Karpas-422 (cell line): ENCODE data around the gene TYW1. TPM values are rescaled to one million over a fixed set of nuclear protein-coding genes. Genes with fewer than 3 reads are reported as not detected.
"Not testable (repeated sequence)": the region's sequence is repeated elsewhere in the genome, so short reads cannot be mapped to it uniquely, and the experiment has no call there.

Experiments used
- DNase-seq: peaks from one replicate; pipeline ENCODE4 v3.0.0-alpha.2; 2015
- H2AFZ ChIP-seq: fragments of 200-600 bp; sonication (generic); 2 replicates; pipeline ENCODE4 v1.6.1; 2014; ENCODE audit warnings: antibody characterized with exemption, low read length, mixed read lengths
- H3K27ac ChIP-seq: fragments of 200-600 bp; sonication (generic); 2 replicates; pipeline ENCODE4 v1.5.1; 2014; ENCODE audit warnings: mild to moderate bottlenecking, low read length, moderate library complexity
- H3K27me3 ChIP-seq: fragments of 200-600 bp; sonication (generic); 2 replicates; pipeline ENCODE4 v1.6.1; 2014; ENCODE audit warnings: low read length, mixed read lengths
- H3K36me3 ChIP-seq: fragments of 200-600 bp; sonication (generic); 2 replicates; pipeline ENCODE4 v1.6.1; 2014; ENCODE audit warnings: low read length, mixed read lengths; ENCODE audit not compliant: insufficient read depth
- H3K4me1 ChIP-seq: fragments of 200-600 bp; sonication (generic); 2 replicates; pipeline ENCODE4 v1.6.1; 2014; ENCODE audit warnings: mild to moderate bottlenecking, low read length, mixed read lengths
- H3K4me2 ChIP-seq: fragments of 200-600 bp; sonication (generic); 2 replicates; pipeline ENCODE4 v1.6.1; 2014; ENCODE audit warnings: low read length, low read depth, mild to moderate bottlenecking; ENCODE audit not compliant: poor library complexity, severe bottlenecking
- H3K4me3 ChIP-seq: fragments of 200-600 bp; sonication (generic); 2 replicates; pipeline ENCODE4 v1.5.1; 2014; ENCODE audit warnings: mild to moderate bottlenecking, antibody characterized with exemption, low read length, mixed read lengths
- H3K79me2 ChIP-seq: fragments of 200-600 bp; sonication (generic); 2 replicates; pipeline ENCODE4 v1.6.1; 2014; ENCODE audit warnings: mild to moderate bottlenecking, low read length, mixed read lengths
- H3K9ac ChIP-seq: fragments of 200-600 bp; sonication (generic); 2 replicates; pipeline ENCODE4 v1.6.0; 2014; ENCODE audit warnings: low read length
- H3K9me2 ChIP-seq: fragments of 200-600 bp; sonication (generic), shearing (Covaris generic); replicated peaks from 2 replicates; pipeline ENCODE4 v1.6.0; 2014; ENCODE audit warnings: mild to moderate bottlenecking, low read length, moderate library complexity; ENCODE audit not compliant: insufficient read depth
- H3K9me3 ChIP-seq: fragments of 300-700, 200-600 bp; sonication (generic); 2 replicates; pipeline ENCODE4 v1.6.1; 2014; ENCODE audit warnings: low read length, mixed read lengths
- H4K20me1 ChIP-seq: fragments of 200-600 bp; sonication (generic); 2 replicates; pipeline ENCODE4 v1.6.1; 2014; ENCODE audit warnings: mild to moderate bottlenecking, antibody characterized with exemption, low read length, low read depth; ENCODE audit not compliant: insufficient read depth
- total RNA-seq: library from RNA; depleted of rRNA; stranded (reverse); fragments of >200 nt; shearing (Covaris generic); gene quantifications from 2 replicates; pipeline ENCODE4 v1.2.3, GENCODE V29; 2014; ENCODE audit warnings: low replicate concordance

The TYW1 gene
- total RNA-seq, 1 experiment from 2014 or later: 21.5 TPM

DNA sequence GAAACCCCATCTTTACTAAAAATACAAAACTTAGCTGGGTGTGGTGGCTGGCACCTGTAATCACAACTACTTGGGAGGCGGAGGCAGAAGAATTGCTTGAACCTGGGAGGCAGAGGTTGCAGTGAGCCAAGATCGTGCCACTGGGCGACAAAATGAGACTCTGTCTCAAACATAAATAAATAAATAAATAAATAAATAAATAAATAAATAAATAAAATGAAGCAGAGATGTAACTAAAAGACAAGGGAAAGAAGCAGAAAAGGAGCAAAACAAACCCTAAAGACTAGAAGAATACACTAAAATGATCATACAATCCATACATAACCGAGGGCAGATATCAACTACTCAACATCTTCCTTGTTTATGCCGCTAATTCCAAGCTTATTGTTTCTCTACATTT is 209.8 kb downstream of the TYW1 start:
- no peak overlapping the region for H3K9ac ChIP-seq
- no peaks in the 10 kb centered on the region for H3K4me1 ChIP-seq
- DNase-seq: no peak
- H3K9me3 ChIP-seq: no peaks in the 10 kb centered on the region
- no peaks in the 10 kb centered on the region for H3K27me3 ChIP-seq
- no peaks in the 10 kb centered on the region for H3K9me2 ChIP-seq
- H3K4me2 ChIP-seq: no peak overlapping the region
- H4K20me1 ChIP-seq: no peaks in the 10 kb centered on the region
- no peak overlapping the region for H3K4me3 ChIP-seq
- no peaks in the 10 kb centered on the region for H3K79me2 ChIP-seq
- no peak overlapping the region for H3K27ac ChIP-seq
- H3K36me3 ChIP-seq: no peaks in the 10 kb centered on the region
- no peak overlapping the region for H2AFZ ChIP-seq

- not testable (repeated sequence) for H2AFZ ChIP-seq, H3K4me2 ChIP-seq, H3K4me3 ChIP-seq
Measured at GRCh38 chr7:67208656-67209055, 212.0 kb downstream of the TYW1 start.

DNA sequence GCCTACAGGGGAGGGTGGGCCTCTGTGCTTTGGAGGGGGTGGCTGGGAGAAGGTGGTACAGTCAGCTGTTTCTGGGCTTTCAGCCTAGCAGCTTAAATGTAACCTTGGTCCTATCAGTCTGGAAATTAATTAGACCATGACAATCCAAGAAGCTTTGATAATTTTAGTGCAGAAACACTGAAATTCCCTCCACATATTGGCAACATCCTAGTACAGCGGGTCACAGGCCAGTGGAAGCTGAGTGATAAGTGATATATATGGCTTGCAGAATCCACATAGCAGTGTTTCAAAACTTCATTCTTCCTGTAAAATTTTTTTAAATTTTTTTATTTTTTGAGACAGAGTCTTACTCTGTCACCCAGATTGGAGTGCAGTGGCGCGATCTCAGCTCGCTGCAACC is 212.6 kb downstream of the TYW1 start:
- no peak overlapping the region for H3K27ac ChIP-seq
- H3K9me2 ChIP-seq: no peaks in the 10 kb centered on the region
- no peak overlapping the region for H3K9ac ChIP-seq
- no peaks in the 10 kb centered on the region for H4K20me1 ChIP-seq
- H2AFZ ChIP-seq: no peak overlapping the region
- H3K4me1 ChIP-seq: no peaks in the 10 kb centered on the region
- H3K4me3 ChIP-seq: no peak overlapping the region
- H3K4me2 ChIP-seq: no peak overlapping the region
- H3K79me2 ChIP-seq: no peaks in the 10 kb centered on the region
- no peaks in the 10 kb centered on the region for H3K27me3 ChIP-seq
- no peaks in the 10 kb centered on the region for H3K36me3 ChIP-seq
- DNase-seq: no peak
- no peaks in the 10 kb centered on the region for H3K9me3 ChIP-seq

More at GRCh38 chr7:67208656-67209055, 212.0 kb downstream of the TYW1 start:
- not testable (repeated sequence) for H3K4me1 ChIP-seq, DNase-seq, H4K20me1 ChIP-seq, H3K27ac ChIP-seq, H3K9ac ChIP-seq, H3K79me2 ChIP-seq, H3K36me3 ChIP-seq, H3K27me3 ChIP-seq, H3K9me3 ChIP-seq, H3K9me2 ChIP-seq

GRCh38 chr7:67210567-67210966 is 213.9 kb downstream of the TYW1 start:
- Histone ChIP-seq H2AFZ (no peak overlapping the region), H4K20me1 (no peaks in the 10 kb centered on the region), H3K9me3 (no peaks in the 10 kb centered on the region), H3K4me2 (no peak overlapping the region), H3K36me3 (no peaks in the 10 kb centered on the region), H3K79me2 (no peaks in the 10 kb centered on the region), H3K9me2 (no peaks in the 10 kb centered on the region), H3K9ac (no peak overlapping the region), H3K27ac (no peak overlapping the region), H3K4me3 (no peak overlapping the region), H3K4me1 (no peaks in the 10 kb centered on the region), H3K27me3 (no peaks in the 10 kb centered on the region)
- DNase-seq: no peak

DNA sequence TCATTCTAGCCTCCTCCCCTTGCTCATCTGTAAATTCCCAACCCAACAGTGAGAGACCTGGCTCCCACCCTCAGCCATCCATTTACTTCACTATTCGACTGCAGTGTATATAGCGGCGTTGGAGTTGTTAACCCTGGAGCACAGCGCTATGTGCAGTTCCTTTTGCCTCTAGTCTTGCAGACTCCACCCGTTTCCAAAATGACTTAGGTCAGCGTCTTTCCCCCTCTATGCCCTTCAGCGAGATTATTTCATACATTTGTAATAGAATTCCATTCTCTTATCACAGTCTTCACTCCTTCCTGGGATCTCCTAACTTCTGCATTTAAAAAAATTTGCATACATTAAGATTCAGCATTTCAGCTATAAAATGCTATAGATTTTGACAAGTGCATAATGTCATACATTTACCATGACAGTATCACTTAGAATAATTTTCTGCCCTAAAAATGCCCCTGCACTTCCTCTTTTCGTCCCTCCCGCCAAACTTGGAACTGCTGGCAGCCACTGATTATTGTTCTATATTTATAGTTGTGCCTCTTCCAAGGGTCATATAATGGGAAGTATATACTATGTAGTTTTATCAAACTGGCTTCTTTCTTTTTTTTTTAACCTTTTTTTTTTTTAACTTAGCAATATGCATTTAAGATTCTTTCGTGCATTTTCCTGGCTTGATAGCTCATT is 215.2 kb downstream of the TYW1 start:
- H3K27me3 ChIP-seq, H3K36me3 ChIP-seq, H3K27ac ChIP-seq, H3K4me3 ChIP-seq, H3K9me2 ChIP-seq, H3K9me3 ChIP-seq, H4K20me1 ChIP-seq, H3K4me2 ChIP-seq, DNase-seq, H2AFZ ChIP-seq, H3K4me1 ChIP-seq, H3K79me2 ChIP-seq, H3K9ac ChIP-seq: not testable (repeated sequence)

- H2AFZ ChIP-seq, H3K27me3 ChIP-seq, H3K4me1 ChIP-seq, H3K9ac ChIP-seq, H3K79me2 ChIP-seq, H3K9me3 ChIP-seq, DNase-seq, H3K36me3 ChIP-seq, H3K4me3 ChIP-seq, H3K27ac ChIP-seq, H3K4me2 ChIP-seq, H4K20me1 ChIP-seq, H3K9me2 ChIP-seq: not testable (repeated sequence)
Measured at GRCh38 chr7:67213038-67213437, 216.4 kb downstream of the TYW1 start.

GRCh38 chr7:67223551-67223950 is 226.9 kb downstream of the TYW1 start:
- not testable (repeated sequence) for H3K4me2 ChIP-seq, H3K4me3 ChIP-seq, H3K27me3 ChIP-seq, H3K9me3 ChIP-seq, H3K9ac ChIP-seq, H4K20me1 ChIP-seq, H3K9me2 ChIP-seq, H3K79me2 ChIP-seq, DNase-seq, H3K36me3 ChIP-seq, H2AFZ ChIP-seq, H3K4me1 ChIP-seq, H3K27ac ChIP-seq

DNA sequence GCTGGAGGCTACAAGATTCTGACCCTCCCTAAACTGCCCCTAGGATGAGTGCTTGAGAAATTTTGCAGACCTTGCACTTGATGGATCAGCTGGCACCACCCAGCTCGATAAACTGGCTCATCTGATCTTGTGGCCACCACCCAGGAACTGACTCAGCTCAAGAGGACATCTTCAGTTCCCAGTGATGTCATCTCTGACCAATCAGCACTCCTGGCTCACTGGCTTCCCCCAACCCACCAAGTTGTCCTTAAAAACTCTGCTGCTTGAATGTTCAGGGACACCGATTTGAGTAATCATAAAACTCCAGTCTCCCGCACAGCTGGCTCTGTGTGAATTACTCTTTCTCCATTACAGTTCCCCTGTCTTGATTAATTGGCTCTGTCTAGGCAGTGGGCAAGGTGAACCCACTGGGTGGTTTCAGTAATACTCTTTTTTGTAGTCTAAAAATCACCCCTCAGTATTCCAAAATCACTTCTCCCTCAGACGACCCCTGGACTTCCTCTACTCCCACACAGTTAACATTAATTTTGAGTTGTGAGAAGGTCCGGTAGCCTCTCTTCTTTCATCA is 229.8 kb downstream of the TYW1 start:
- DNase-seq, H3K4me2 ChIP-seq, H3K36me3 ChIP-seq, H3K4me1 ChIP-seq, H3K4me3 ChIP-seq, H3K27me3 ChIP-seq, H3K9ac ChIP-seq, H3K79me2 ChIP-seq, H4K20me1 ChIP-seq, H2AFZ ChIP-seq, H3K27ac ChIP-seq, H3K9me2 ChIP-seq, H3K9me3 ChIP-seq: not testable (repeated sequence)
